ENCODE measurements around the gene FTCD.
"Not testable (repeated sequence)": the region's sequence is repeated elsewhere in the genome, so short reads cannot be mapped to it uniquely, and the experiment has no call there.

FTCD gene

DNA sequence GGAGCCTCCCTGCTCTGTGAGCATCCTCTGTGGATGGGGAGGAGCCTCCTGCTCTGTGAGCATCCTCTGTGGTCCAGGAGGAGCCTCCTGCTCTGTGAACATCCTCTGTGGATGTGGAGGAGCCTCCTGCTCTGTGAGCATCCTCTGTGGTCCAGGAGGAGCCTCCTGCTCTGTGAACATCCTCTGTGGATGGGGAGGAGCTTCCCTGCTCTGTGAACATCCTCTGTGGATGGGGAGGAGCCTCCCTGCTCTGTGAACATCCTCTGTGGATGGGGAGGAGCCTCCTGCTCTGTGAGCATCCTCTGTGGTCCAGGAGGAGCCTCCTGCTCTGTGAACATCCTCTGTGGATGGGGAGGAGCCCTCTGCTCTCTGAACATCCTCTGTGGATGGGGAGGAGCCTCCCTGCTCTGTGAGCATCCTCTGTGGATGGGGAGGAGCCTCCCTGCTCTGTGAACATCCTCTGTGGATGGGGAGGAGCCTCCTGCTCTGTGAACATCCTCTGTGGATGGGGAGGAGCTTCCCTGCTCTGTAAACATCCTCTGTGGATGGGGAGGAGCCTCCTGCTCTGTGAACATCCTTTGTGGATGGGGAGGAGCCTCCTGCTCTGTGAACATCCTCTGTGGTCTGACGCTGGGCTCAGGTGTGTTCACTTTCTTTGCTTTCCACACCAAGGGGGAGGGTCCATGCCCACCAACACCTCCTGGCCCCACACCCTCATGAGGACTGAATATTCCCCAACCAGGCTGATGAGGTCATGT is 15.2 kb upstream of the FTCD start:
- DNase-seq = not testable (repeated sequence)

DNA sequence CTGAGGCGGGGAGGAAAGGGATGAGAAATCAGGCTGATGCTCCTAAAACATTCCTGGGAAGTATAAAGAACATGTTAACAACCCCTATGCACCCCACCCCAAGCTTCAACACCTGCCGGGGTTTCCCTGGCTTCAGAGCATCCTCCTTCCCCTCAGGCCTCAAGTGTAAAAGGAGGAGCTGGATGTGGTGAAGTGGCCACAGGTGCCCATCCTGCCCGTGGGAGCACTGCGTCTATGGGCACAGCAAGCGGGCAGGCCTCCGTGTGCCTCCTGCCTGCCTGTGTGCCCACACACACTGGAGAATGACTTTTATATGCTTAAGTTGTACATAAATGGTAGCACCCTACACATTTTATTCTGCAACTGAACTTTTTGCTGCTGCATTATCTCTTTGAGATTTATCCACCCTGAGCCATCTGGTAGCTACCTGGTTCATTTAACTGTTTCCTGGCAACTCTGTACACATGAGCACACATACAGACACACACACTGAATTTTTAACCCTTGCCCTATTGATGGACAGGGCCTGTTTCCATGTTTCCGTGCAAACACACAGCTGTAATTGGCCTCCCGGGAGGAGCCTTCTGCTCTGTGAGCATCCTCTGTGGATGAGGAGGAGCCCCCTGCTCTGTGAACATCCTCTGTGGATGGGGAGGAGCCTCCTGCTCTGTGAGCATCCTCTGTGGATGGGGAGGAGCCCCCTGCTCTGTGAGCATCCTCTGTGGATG is 13.4 kb upstream of the FTCD start:
- no peak for DNase-seq

DNA sequence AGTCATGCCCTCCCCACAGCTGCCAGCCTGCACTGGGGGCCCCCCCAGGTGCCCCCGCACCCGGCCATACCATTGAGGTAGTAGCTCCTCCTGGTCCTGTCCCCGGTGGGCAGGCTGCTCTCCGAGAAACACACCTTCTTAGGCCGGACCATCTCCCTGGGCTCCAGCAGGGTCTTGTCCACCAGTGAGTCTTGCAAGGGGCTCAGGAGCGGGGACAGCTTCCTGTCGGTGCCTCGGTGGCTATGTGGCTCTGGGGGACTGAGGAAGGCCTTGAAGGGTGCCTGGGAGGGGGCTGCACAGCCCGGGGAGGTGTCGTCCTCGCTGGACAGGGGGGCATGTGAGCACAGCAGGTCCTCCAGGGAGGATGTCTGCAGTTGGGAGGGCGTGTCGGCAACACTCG is 12.9 kb upstream of the FTCD start:
- DNase-seq = no peak

DNA sequence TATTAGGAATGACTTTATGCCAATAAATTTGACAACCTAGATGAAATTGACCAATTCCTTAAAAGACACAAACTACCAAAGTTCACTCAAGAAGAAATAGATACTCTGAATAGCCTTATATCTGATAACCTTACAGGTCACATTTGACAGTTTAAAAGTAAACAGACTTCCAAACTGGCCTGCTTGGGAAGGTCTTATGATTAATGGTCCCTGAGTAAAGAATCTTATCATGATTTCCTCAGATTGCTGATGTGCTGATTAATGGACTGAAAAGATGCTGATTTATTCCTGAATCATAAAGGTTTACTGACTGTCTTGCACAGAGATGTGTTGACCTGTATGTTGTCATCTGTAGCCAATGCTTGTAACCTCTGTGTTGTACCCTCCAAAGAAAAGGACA is 9.7 kb upstream of the FTCD start:
- no peak for DNase-seq

DNA sequence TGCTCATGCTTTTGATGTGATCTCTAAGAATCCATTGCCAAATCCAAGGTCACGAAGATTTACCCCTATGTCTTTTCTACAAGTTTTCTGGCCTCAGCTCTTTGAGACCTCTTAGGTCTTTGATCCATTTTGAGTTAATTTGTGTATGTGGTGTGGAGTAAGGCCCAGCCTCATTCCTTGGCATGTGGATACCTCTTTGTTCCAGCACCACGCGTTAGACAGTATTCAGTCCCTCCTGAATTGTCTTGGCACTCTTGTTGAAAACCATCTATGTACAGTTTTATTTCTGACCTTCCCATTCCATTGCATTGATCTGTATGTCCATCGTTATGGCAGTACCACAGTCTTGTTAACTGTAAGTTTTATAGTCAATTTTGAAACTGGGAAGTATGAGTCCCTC is 8.0 kb upstream of the FTCD start:
- DNase-seq = no peak

DNA sequence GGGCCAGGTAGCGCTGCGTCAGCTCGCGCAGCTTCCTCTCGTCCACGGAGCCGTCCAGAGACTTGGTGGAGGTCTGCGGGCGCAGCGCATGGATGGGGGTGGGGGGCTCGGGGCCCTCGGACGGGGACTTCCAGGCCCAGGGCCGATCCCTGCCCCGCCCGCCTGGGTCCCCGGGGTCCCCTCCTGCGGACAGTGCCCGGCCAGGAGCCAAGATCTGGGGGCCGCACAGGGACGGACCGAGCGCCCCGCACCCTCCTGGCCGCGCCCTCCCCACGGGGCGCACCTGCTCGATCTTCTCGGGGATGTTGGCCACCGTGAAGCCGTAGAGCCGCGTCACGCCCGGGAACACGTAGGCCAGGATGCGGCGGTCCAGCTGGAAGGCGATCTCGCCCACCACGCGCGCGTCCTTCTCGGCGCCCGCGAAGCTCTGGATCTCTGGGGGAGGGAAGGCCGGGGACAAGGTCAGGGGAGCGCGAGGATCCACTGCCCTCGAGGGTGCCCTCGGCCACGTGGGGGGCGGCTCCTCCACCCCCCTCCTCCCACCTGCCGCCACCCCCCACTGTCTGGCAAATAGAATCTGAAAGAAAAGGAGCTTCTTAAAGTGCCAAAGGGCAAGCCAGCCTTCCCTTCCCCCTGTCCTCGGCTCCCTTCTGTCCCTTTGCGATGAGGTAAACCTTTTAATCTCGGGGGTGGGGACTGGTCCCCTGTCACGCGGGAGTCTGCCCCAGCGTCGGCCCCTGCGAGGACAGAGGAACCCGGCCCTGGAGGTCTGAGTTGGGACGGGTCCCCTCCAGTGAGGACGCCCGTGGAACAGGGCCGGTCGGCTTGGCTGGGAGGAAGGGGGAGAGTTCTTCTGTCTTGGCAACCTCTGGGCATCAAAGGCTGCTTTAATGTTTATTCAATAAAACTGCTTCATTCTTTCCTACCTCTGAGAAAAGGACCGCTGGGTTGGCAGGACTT is 6.5 kb upstream of the FTCD start:
- no peak for DNase-seq

DNA sequence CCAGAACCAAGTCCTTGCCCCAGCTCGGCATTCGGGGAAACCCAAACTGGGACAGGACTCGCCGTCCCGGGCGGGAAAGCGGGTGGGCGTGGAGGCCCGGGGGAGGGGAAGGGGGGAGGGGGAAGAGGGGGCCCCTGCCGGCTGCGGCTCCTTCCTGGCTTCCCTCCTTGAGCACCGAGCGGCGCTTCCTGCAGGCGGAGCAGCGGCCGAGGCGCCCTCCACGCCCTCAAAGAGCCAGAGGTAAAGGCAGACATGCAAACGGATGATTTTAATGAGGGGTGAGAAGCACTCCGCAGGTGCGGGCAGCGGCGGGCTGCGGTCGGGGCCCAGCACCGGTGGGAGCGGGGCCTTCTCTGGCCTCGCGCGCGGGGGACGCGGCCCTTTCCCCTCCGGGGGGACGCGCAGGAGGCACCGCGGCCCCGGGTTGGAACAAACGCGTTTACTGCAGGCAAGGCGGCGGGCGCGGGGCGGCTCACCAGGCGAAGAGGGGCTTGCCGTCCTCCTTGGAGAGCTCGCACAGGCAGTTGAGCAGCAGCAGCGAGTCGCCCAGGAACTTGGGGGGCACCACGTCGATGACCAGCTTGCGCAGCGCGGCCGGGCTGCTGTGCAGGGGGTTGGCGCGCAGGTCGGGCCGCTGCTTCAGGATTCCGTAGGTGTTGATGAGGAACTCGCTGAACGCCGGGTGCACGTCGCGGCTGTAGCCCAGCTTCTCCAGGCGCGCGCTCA is 5.7 kb upstream of the FTCD start:
- DNase-seq = no peak

DNA sequence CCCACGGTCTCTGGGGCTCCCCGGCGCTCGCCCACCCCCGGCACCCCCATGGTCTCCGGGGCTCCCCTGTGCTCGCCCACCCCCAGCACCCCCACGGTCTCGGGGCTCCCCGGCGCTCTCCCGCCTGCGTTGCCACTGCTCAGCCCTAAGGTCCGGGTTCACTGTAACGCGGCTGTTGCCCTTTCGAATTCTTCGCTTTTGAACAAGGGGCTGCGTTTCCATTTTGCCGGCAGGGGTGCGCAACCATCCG is 5.2 kb upstream of the FTCD start:
- no peak for DNase-seq

DNA sequence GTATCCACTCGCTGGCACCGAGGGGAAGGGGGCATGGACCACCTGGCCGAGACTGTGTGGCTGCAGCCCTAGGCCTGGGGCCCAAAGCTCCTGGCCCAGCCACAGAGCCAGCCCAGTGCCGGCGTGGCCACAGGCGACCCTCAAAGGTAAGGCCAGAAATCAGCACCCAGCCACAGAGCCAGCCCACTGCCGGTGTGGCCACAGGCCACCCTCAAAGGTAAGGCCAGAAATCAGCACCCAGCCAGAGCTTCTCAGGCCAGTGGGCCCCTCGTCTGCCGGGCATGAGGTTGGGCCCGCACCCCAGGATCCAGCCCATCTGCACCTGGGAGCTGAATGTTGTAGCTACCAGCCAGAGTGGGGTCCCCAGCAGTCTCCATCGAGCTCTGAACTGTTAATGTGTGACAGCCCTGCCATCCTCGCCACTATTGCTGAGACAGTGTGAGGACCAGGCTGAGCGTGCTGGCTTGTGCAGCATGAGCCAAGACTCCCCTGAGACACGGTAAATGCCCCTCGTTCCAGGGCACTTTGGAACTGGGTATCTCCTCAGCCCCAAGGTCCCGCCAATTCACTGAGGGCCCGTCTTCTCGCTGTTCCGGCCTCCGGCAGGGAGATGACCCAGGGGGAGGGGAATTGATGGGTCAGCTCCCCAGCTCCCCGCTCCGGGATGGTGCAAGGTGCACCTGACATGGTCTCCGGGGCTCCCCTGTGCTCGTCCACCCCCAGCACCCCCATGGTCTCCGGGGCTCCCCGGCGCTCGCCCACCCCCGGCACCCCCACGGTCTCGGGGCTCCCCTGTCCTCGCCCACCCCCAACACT is 4.7 kb upstream of the FTCD start:
- DNase-seq = no peak

DNA sequence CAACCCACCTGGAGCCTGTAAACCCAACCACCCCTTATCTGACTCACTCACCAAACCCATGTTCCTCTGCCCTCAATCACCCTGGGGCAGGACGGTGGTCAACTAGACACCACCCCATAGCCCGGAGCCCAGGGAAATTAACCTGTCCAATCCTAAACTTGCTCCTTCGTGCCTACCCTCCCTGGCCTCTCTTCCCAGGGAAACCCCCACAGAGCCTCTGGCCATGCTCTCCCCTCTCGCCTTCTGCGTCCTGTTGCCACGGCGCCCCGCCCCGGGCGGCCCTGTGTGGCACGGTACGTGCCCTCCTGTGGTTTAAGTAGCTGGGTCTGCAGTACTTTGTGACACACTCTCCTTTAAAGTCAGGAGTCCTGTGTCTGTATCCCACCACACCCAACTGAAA is 4.0 kb upstream of the FTCD start:
- no peak for DNase-seq

DNA sequence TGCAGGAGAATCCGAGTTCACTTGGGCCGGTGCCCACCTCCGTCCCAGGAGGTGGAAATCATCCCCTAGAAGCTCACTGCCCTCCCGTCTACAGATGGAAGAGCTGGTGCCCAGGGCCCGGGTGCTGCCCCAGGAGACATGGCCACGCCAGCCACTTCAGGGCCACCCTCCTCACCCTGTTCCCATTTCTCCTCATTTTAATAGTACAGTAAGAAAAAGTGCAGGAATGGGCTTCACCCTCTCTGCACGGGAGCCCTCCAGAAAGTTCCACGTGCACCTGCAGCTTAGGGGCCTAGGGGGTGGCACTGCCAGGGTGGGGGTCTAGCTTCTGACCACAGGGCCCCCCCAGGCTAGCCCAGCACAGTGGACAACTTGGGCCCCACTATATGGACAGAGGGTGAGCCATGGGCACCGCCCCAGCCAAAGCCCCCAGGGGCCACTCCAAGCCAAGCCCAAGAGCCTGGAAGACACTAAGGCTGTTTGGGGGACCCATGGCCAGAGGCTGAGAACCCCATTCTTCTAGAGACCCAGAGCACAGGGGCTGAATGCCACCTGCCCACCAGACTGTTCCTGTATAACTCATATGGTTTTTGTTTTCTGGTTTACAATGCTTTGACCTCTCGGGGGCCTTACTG is 3.4 kb upstream of the FTCD start:
- no peak for DNase-seq

DNA sequence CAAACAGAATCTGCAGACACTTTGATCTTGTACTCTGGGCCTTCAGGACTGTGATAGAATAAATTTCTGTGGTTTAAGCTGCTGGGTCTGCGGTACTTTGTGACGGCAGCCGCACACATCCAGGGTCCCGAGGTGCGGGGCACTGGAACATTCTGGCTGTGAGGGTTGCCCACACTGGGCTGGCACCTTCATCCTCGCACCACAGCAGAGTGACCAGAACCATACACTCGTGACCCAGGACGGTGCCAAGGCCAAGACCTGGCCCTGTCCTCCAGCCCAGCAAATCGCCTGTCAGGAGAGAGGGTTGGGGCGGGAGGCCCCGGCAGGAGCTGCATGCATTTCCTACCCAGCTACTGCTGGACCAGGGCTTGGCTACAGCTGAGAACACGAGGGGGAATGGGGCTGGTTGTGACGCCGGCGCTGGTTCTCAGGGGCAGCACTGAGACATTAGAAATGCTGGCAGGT is 2.6 kb upstream of the FTCD start:
- DNase-seq = no peak

DNA sequence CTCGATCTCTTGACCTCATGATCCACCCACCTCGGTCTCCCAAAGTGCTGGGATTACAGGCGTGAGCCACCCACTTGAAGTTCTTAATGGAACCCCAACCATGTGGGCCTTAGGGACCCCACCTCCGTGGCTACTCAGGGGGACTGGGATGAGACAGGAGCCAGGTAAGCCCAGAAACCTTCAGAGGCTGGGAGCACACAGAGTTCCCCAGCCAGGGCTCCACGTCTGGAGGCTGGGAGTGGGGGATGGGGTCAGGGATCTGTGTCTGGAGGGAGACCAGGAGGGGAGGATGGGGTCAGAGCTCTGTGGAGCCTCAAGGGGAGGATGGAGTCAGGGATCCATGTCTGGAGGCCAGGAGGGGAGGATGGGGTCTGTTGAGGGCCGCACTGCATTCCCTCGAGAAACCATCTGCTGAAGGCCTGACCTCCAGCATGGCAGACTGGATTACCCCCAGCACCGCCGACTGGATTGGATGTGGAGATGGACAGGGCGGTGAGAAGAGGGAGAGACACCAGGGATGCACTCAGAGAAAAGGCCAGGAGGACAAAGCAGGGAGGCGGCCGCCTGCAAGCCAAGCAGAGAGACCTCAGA is 2.1 kb upstream of the FTCD start:
- no peak for DNase-seq

DNA sequence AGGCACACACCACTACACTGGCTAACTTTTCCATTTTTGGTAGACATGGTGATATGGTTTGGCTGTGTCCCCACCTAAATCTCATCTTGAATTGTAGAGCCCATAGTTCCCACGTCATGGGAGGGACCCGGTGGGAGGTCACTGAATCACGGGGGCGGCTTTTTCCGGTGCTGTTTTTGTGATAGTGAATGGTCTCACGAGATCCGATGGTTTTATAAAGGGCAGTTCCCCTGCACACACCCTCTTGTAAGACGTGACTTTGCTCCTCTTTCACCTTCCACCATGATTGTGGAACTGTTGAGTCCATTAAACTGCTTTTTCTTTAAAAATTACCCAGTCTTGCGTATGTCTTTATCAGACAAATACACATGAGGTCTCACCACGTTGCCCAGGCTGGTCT is 1.3 kb upstream of the FTCD start:
- no peak for DNase-seq

DNA sequence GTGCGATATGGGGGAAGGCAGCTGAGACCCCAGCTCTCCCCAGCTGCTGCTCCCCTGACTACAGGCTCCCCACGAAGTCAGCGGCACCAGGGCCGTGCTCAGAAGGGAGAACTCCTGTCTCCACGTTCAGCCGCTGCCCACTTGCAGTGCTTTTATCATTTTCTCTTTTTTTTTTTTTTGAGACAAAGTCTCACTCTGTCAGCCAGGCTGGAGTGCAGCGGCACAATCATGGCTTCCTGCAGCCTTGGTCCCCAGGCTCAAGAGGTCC is 933 bp upstream of the FTCD start:
- DNase-seq = no peak

DNA sequence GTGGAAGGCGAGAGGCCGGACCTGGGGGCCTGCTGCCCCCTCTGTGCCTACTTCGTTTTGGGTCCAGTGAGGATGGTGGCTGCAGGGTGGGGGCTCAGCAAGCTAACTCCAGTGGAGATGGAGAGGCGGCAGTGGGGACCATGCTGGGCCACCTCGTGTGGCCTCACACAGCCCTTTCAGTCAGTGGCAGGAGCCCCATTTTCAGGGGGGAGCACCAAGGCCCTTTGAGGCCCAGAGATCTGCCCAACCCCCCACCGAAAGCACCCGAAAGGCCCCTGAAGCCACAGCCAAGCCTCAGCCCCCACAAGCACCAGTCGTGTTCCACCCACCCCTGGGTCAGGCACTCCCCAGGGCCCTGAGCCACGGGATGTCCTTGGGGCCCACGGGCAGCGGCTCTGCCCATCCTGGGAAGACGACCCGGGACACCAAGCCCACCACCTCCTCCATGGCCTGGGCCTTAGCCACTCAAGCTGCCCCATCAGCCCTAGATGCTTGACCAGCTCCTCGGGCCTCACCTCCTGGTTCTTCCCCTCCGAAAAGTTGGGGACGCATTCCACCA is 345 bp downstream of the FTCD start:
- no peak for DNase-seq

DNA sequence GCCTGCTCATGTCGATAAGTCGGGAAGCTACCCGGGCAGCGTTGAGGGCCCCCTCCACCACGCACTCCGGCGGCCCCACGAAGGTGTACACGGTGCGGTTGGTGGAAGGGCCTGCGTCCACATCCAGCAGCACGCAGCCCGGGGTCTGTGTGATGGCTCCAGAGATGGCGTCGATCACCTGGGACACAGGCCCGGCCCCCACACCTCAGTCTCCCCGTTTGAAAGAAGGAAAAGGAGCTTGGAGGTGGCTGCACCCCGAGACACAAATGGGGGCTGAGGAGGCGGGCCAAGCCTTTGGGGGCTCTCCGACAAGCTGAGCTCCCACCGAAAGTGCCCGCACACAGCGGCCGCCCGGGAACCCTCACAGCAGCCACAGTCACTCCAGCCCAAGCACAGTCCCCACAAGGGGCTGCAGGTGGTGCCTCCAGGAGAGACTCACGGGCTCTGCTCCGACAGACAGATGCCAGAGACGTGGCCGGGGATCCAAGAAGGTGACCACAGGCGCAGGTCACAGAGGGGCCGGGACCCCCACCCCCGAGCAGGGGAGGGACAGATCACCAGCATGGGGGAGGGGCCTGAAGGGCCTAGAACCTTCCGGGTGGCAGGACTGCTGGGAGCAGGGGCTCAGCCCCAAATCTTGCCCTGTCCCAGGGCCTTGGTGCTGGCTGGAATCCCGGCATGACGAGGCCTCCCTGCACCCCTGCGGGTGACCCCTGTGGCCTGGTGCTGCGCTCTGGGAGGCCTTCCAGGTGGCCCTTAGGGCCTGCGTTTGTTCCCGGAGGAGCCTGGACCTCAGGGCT is 1.0 kb downstream of the FTCD start:
- no peak for DNase-seq

DNA sequence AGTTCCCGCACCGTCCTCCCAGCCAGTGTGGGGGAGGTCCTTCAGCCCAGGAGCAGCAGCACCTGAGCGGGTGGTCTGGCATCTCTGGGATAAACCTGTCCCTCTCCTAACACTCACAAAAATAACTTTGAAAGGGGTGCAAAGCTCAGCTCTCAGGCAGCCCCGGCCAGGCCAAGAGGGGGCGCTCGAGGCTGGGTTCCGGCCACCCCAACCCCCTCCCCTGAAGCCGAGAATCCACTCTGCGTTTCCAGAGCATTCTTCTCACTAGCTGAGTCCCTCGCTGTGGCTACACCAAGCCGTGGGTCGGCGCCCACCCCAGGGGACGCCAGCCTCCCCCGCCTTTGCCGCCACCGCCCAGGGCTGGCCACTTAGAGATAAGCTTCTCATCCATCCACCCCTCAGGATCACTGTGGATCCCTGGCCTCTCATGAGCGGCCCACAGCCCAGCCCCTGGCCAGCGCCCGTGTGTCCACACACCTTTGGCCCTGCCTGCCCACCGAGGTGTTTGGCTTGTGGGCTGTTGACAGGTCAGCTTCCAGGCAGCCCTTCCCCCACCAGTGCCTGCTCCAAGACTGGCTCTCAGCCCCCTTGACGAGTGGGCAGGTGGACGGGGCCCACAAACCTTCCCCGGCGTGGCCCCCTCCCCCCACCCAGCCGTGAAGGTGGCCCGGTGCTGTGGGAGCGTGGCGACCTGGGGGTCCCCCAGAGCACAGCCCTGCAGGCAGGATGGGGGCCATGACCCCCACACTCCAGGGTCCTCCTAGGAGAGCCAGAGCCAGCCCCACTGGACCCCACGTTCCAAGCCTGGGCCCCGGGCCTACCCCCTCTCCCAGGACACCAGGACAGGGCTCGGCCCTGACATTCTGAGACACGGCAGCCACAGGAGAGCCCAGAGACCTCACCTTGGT is 1.9 kb downstream of the FTCD start:
- DNase-seq = no peak

DNA sequence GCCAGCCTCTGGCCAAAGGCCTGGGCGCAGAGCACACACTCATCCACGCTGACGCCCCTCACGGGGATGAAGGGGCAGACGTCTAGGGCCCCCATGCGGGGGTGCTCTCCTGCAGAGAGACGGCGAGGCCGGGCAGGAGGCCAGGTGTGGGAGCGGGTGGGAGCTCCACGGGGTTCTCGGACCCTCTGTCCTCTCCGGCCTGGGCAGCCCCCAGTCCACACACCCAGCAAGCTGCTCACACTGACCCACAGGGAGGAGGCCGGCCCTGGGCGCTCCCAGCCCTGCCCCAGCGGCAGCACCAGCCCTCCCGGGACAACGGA is 2.5 kb downstream of the FTCD start:
- DNase-seq = no peak
